Hematopoietic multipotent progenitor cell treated with erythropoietin and hydrocortisone succinate and interleukin-3 and kit ligand, for 15 days (in vitro differentiated cells): ENCODE measurements around the gene POMGNT1.
A peak's percentile ranks its signal among the peaks of the same experiment; 100 is the strongest.

Experiments used
- DNase-seq: peaks from one replicate; pipeline ENCODE4 v3.0.0-alpha.2; 2015; ENCODE audit warnings: low spot score

The POMGNT1 gene

DNA sequence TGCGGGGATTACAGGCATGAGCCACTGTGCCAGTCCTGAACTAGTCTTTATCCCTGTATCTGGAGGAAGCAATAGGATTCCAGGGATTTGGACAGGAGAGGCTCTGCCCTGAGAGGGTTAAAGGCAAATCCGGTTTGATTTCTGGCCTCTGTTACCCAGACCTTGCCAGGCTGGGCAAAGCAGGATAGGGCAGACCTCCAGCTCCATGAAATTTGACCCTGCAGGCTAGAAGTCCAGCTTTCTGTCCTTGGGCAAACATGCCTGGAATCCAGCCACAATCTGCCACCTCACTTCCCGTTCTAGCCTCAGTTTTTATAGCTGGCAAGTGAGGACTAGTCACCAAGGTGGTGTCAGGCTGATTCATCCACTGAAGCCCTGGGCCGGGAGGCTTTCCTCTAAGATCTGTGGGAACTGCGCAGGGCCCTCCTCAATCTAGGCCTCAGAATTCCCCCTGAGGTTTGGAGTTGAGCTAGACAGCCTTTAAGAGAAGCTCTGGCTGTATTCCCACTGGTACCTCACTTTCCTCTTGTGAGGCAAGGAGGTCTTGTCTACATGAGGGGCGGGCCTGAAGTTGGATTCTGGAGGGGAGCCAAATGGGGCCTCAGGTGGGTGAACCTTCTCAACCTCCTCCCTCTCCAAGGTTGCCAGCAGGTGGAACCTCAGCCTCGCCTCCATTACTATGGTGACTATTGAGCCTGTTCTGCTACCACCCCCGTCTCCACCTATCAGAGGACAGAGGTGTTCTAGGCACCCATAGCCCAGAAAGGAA is 15.0 kb downstream of the POMGNT1 start:
- DNase-seq: no peak

DNA sequence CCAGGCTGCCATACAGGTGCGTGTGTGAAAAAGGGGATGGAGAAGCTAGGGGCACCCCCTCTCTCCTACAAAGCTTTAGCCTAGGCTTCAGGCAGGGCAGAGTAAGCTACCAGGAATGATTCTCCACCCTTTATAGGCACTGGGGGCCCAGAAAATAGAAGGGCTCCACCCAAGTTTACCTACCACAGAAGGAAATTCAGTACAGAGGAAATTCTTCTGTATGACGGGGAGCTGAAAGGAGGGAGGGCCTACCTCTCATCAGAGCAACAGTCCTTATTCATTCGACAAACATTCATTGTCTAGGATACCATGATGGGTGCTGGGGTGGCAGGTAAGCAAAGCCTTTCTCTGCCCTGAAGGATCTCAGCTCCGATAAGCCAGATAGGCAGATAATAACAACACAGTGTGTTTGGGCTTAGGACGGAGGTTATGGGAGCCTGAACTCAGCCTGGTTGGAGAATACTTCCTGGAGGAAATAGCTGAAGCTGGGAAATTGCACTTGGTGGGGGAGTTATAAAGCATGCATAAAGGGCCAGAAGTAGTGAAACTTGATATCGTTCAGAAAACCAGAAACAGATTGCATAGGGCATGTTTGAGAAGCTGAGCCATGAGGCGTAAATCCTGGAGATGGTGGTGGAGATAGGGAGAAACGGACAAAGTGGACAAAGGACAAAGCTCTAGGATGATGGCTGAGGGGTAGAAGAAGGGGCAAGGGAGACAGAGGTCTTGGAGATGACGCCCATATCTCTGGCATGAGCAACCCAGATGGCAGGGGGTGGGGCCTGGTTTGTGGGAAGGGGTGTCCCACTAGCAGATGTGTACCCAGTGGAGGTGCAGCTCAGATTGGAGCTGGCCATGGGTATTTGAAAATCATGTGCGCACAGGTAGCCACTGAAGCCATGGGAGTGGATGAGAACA is 16.6 kb downstream of the POMGNT1 start:
- DNase-seq: no peak

DNA sequence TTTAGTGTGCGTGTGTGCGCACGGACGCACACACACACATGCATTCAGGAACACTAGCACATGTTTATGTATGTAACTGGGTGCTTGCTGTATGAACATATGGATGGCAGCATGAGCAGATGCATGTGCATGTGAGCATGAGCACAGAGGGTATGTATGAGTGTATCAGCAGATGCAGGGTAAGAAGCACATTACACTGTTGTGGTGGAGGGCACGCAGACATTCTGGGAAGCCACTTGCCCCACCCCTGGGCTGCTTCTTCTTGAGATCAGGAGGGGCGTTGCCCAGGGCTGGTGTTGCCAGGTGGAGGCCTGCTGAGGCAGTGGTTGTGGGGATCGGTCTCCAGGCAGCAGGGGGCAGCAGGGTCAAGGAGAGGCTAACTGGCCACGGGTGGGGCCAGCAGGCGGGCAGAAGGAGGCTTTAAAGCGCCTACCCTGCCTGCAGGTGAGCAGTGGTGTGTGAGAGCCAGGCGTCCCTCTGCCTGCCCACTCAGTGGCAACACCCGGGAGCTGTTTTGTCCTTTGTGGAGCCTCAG is 18.1 kb downstream of the POMGNT1 start:
- DNase-seq: peak; percentile 22

DNA sequence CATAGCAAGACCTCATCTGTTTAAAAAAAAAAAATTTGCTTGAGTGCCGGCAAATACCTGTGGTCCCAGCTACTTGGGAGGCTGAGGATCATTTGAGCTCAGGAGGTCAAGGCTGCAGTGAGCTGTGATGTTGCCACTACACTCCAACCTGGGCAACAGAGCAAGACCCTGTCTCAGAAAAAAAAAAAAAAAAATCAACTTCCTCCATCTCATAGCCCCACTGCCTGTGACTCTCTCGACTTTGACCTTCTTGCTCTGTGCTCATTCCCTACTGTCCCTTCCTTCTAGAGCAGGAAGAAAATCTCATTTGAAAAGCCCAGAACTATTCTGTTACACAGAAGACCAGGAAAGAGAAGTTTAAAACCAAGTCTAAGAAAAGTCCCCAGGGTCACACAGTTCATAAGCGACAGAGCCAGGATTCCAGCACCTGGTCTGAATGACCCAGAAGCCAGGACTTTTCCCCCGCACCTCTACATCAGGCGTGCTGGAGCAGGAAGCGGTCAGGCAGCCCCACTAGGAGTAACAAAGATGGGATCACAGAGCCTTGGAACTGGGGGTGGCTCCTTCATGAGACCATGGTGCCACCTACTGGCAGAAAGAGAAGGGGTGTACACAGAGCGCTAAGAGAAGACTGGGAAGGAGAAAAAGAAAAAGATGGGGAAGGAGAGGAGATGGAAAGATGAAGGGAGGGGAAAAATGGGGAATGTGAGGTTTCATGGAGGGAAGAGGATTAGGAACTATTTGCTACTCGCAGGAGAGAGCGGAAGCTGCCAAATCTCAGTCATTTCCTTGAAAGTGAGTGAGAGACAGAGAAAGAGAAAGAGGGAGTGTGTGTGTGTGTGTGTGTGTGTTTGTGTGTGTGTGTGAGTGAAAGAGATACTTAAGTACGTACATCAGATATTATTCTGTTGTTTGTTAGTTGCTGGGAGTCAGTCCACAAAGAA is 18.8 kb downstream of the POMGNT1 start:
- peak; percentile 79 for DNase-seq

DNA sequence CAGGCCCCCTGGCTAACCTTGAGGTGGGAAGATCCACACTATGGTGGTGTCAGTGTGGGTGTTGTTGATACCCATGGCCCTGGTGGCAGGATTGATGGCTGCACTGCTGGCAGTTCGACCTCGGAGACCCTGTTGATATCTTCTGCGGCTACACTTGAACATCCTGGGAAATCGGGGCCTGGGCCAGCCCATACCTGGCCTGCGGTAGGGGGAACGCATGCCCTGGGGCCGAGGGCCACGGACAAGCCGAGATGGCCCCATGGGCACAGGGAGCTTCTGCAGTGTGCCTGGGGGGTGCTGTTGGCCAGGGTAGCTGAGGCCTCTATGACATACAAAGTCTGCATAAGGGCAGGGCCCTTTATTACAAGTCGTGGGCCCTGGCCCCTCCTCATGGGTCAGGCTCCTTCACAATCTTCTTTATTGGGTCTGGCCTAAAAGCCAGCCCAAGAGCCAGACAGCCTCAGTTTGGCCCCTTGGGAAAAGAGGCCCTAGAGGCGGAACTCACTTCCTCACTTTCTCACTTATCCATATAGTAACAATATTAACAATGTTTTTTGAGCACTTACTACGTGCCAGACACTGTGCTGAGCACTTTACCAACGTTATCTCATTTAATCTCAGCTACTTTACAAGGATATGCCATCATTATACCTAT is 21.9 kb downstream of the POMGNT1 start, which contains the start of gene P3R3URF:
Gene P3R3URF, minus strand, starts transcription at position 278 of the 655 bp plus-strand sequence. Its CDS starts 17 bp downstream, at position 261.
- DNase-seq: no peak

DNA sequence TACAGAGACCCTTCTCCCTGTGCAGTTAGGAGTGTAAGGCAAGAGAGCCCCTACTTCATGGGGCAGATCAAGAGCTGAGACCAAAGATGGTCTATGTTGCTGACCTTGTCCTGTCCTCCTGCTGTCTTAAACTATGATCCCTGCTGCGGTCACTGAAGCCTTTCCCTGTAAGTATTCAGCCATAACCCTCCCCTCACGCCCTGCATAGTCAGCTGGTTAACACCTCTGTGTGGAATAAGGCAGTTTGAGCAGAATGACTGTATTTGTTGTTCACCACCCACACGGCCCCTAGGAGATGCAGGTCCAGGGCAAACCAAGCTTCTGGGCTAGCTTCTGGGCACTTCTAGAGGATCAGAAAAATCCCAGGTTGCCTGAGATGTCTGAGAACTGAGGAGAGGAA is 23.0 kb downstream of the POMGNT1 start:
- no peak for DNase-seq

DNA sequence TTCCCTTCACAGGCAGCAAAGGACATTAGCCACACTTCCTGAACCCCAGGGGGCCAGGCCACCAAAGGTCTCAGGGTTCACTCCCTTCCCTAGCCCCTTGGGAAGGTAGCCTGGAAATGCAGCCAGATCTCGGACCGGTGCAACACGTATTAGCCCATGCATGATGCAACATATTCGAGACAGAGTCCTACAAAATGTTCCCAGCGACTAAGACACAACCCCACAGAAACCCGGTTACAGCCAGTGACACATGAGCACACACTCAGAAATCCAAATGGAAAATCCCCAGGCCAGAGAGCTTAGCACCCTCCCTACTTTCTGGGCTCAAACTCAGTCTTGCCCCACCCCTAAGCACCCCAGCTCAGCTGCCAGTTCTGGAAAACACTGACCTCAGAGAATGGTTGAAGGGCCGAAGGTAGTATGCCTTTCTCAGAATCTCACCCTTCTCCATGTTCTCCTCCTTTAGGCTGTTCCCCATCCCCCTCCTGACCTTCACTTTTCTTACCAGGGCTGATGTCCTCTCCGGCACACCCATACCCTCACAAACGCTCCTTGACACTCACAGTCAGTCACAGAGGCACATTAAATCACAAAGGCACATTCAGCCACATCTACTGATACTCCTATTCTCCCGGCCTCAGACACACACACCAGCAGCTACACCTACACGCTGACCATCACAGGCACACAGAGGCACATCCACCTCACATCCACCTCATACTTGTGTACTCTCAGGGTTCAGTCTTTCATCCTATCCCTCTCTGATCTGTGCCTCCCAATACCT is 23.6 kb downstream of the POMGNT1 start, which contains the start of gene TSPAN1:
Gene TSPAN1, plus strand, starts transcription at position 640 of the 784 bp plus-strand sequence. CDS start 6,021 bp downstream, outside the sequence.
- DNase-seq: no peak

DNA sequence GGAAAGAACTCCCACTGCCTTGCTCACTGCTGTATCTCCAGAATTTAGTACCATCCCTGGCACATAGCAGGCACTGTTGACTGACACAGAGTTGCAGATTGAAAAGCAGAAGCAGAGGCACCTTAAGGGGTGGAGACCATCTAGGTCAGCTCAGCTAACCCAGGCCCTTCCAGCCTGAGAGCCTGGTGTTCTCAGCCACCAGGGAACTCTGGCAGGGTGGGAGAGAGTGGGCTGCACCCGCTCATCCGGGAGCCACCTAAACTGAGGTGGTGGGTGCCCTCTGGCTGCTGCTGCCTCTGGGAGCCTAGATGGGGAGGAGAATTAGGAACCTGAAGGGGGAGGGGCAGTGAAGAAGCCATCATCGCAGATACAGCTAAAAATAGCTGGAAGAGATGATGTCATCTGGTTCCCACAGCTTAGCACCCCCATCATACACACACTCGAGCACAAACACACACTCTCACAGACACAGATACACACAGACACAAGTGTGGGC is 24.8 kb downstream of the POMGNT1 start:
- DNase-seq: no peak

DNA sequence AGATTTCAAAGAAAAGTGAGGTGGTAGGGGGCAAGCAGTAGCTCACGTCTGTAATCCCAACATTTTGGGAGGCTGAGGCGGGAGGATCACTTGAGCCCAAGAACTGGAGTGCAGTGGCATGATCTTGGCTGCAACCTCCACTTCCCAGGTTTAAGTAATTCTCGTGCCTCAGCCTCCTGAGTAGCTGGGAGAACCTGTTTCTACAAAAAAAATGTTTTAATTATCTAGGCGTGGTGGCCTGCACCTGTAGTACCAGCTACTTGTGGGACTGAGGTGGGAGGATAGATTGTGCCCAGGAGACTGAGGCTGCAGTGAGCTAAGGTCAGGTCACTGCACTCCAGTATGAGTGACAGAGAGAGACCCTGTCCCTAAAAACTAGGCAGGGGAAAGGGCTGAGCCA is 25.9 kb downstream of the POMGNT1 start:
- DNase-seq: no peak

DNA sequence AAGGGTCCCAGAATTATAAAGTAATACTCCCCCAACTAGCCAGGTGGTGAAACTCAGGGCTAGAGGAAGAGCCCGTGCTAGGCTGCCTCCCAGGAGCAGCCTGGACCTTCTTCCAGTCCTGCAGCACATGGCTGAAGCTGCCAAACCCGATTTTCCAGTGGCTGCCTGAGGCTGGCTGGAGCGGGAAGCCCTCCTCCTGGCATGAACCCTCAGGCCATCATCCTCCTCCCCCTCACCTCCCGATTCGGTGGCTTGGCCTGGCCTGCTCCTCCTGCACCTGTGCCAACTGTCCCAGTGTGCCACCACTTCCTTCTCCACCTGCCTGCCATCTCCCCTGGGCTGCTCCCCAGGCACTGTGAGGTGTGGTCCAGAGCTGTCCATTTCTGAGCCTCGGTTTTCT is 26.4 kb downstream of the POMGNT1 start:
- no peak for DNase-seq

DNA sequence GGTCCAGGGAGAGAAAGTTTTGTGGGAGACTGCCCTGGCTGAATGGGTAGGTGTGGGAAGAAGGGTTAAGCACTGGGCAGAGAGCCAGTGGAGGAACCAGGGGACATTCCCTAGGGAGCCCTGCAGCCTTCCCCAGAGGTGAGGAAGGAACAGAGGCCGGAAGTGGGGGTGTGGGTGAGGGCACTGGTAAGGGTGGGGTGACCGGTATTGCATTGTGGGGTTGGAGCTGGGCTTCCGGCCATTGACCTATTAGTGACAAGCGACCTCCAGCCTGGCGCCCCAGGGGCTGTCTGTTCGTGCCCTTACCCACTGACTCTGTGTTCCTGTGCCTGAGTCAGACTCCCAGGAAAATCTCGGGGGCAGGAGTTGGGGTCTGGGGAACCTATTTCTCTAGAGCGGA is 26.9 kb downstream of the POMGNT1 start:
- no peak for DNase-seq

DNA sequence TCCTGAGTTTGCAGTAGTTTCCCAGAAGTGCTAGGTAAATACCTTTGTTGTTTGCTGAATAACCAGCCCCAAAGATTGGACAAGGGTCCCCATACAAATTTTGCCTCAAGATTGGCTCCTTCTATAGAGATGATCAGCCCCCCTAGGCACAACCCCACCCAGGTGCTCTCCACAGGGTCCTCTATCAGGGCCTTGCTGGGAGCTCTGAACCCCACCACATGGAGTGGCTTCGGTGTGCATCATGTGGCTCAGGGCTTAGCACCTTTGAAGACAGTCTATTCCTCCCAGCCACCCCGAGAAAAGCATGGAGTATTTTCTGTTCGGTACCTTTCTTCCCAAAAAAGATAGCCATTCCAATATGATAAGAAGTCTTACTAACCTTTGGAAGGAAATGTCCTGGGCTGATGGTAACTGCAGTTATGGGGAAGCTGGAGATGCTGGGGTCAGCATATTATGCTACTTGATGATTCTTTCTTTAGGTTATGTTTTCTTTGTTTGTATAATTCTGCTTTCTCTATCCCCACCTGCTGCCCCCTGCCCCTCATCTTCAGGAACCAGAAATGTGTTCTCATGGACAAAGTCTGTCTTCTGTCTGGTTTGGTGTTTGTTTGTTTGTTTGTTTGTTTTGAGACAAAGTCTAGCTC is 28.3 kb downstream of the POMGNT1 start:
- DNase-seq: no peak

DNA sequence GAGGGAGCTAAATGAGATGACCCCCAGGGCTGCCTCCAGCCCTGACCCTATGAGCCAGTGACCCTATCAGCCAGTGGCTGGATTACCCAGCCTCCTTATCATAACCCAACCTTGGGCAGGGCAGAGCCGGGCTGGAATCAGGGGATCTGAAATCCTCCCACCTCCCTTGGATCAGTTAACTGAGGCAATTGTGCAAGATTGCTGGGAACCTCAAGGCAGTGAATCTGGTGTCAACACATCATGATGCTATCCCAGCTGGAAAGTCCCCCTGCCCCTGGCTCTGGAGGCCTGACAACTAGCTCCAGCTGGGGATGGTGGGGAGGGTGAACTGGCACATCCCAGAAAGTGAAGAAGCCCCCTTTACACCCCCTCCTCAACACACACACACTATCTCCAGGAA is 29.8 kb downstream of the POMGNT1 start:
- no peak for DNase-seq

DNA sequence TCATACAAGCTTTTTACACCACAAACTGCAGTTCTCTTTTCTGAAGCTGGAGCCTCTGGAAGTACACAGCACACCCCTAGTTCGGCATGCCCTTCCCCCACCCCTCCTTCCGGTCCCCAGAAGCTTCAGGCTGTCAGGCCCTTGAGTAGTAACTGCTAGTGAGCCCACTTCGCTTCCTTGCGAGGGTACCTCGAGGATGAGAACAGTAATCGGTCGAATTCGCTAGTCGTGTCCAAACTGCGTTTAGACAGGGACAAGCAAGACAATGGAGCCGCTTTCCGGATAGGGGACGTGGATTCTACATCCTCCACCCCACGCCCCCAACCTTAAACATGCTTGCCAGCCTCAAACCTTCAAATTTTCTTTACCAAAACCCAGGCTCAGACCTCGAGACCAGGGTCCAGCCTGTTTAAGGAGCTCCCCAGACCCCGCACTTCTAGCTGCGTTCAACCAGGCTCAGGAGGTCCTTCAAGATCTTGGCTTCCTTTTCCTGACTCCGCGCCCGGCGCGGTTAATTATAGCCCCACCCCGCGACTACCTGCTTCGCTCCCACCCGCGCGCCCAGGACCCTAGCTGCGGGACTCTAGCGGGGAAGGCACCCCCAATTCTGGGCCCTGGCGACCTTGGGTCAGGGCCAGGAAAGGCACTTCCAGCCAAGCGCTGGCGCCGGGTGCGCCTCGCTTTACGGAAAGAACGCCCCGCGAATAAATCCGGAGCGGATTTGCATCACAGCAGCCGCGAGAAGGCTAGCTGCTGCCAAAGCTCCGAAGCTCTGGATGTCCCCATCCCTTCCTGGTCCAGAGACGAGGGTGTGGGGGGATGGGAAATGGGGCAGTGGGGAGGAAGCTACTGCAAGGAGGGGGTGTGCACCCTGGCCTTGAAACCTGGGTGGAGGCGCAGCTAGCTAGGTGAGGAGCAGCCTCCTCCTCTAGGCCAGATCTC is 31.4 kb downstream of the POMGNT1 start:
- DNase-seq: no peak

DNA sequence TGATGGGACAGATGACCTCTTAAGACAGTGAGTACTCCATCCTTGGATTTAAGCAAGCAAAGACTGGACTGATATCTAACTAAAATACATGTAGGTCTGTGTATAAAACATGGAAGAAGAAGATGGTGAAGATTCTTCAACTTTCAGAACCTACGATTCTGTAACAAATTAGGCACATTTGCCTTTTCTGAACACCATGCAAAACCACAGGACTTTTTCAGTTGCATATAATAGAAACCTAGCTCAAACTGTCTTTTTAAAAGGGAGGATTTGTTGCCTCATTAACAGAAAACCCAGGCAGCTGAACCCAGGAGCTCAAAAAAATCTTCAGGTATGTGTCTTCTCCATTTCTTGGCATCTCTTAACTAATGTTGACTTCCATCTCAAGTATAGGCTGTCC is 38.0 kb downstream of the POMGNT1 start:
- no peak for DNase-seq

DNA sequence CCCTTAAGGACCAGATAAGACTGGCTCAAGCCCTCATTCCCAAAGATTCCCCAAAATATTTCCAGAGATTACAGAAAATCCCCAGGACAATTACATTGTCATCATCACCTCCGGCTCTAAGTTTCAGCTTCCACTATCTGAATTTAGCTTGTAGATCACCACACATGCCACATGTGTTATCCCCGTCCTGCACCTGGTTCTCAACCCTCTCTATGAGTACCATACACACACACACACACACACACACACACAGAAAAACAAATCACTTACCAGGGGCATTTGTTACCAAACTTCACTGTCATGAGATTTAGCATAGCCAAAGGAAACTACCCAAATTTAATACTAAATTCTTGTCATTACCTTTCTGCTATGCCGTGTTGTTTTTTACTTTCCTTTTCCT is 38.7 kb downstream of the POMGNT1 start:
- DNase-seq: no peak

DNA sequence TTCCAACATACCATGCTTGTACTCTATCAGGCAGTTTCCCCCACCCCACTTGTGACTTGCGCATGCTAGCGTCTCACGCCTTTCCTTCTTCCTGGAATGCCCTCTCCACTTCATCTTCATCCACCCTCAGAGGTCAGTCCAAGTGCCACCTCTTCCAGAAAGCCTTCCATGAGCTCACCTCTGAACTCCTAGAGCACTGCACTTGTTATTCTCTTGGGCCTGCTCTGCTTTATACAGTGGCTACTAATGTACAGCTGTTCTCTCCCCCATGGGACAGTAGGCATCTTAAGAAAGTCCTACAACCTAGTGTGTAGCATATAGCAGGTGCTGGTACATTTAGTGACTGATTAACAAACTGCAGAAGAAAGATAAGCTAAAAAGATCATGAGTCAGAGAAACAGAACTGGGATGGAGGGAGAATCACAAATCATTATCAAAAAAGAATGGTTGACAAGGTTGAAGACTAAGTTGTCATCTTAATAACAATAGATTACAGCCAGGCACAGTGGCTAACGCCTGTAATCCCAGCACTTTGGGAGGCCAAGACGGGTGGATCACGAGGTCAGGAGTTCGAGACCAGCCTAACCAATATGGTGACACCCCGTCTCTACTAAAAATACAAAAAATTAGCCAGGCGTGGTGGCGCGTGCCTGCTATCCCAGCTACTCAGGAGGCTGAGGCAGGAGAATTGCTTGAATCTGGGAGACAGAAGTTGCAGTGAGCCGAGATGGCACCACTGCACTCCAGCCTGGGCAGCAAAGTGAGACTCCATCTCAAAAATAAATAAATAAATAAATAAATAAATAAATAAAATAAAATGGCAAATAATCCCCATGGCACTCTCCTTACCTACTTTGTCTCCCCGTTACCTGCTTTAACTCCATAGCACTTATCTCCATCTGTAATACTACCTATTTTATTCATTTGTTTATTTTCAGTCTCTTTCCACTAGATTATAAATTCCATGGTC is 39.6 kb downstream of the POMGNT1 start:
- peak; percentile 27 for DNase-seq
